HG03139 (cell line): ENCODE data around the gene PIEZO1.

Source experiments
- ATAC-seq: cut with Tn5 transposase; IDR thresholded peaks from one replicate; pipeline ENCODE4 v1.9.1; 2021; ENCODE audit not compliant: unreplicated experiment

Gene PIEZO1

GRCh38 chr16:88754912-88755744 is 29.9 kb downstream of the PIEZO1 start:
- no peak for ATAC-seq

DNA sequence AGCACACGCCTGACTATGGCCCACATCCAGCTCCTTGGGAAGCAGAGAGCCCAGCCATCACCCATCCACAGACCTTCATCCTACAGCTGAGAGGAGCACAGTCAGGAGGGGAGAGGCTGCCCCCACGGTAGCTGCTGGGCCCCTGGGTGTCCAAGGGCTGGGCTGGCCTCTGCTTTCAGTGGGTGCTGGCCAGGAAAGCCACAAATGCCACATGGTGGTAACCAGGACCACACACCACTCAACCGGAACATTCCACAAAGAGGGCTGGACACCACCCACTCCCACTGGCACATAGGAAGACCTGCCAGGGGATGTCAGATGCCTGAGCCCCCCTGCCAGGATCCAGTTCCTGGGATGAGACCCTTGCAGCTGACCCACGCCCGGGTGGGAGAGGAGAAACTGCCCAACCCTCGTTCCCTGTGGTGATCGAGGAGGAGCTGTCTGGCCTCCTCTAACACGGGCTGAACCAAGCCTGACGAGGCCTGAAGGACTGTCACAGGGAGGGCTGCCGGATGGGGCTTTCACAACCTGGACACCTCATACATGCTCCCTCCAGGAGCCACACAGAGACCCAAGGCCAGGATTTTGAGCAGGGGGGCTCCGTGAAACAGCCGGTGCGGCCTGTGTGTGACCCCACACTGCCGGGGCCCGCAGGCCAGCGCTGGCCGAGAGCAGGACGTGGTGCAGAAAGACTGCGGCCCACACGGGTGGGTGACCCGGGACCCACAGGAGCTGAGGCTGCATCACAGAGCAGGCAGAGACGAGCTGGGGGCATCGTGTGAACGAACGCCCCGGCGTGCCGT is 30.7 kb downstream of the PIEZO1 start:
- ATAC-seq, result no peak

DNA sequence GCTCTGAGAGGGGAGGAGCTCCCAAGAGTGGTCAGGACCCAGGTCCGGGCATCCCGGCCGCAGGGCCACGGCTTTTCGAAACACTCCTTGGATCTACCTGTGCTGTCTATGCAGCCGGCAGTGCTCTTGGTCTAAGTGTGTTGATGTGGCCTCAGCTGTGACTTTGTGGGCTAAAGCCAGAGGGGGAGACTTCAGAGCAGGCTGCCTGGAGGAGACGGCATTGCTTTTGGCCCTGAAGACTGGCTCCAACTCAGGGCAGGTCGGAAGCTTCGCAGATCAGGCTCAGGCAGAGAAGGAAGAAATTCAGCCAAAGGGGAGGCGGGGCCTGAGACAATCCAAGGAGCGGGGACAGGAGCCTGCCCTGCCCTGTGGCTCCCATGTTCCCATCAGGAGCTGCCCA is 31.4 kb downstream of the PIEZO1 start:
- ATAC-seq, result no peak

GRCh38 chr16:88753191-88753590 is 31.8 kb downstream of the PIEZO1 start:
- no peak for ATAC-seq

- no peak for ATAC-seq
These were observed 32.5 kb downstream of the PIEZO1 start for GRCh38 chr16:88752386-88753002.

GRCh38 chr16:88750854-88751253 is 34.2 kb downstream of the PIEZO1 start:
- no peak for ATAC-seq

DNA sequence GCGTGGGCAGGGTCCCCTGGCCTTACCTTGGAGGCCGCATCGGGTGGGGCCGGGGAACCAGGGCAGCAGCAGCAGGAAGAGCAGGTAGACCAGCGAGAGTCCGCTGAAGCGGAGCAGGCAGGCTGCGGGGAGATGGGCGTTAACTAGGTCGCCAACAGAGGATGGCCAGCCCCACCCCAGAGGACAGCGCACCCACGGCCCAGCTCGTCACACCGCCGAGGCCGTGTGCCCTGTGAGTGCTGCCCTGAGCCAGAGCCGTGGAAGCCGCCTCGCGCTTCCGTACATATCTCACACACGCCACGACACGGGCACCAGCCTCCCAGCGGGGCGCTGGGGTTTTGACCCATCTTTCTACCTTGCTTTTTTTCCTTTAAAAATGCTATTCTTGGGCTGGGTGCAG is 35.7 kb downstream of the PIEZO1 start:
- ATAC-seq, result no peak

DNA sequence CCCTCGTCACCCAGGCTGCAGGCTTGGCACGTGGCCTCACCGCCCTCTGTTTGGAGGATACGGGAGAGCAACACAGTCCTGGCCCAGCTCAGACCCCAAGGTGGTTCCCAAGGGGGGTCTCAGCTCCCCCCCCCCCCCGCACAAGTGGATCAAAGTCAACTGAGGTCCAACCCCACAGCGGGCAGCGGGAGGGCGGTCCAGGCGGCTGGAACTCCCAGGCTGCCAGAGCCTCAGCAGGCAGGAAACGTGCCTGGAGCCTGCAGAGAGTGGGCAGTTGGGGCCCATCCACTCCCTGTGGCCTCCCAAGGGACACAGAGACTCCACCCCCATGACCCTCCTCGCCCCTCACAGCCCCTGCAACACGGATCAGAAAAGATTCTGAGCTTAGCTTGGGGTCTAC is 36.7 kb downstream of the PIEZO1 start:
- ATAC-seq, result no peak

DNA sequence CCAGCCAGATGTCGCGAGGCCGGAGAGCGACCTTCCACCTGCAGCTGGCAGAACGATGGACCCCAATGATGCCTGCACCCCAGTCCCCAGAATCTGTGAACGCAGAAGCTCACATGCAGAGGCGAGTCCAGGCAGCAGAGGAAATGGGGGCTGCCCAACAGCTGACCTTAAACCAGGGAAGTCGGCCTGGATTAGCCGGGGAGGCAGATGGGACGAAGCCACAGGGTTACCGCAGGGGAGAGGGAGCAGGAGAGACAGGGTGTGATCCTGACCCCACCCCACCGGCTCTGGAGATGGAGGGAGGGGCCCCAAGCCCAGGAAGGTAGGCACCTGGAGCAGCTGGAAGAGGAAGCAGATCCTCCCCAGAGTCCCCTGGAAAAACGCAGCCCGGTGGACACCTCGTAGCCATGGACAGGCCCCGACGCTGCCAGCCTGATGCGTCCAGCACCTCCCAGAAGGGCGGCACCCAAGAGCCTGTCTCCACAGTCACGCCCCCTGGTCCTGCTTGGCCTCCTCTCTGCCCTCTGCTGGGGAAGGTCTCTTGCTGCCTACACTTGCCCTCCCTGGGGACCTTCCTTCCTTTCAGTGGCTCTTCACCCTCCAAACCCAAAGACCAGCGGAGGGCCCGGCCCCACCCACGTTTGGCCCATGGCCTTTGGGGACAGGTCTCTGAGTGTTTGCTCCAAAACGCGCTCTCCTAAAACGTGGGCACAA is 37.3 kb downstream of the PIEZO1 start:
- ATAC-seq, result no peak

DNA sequence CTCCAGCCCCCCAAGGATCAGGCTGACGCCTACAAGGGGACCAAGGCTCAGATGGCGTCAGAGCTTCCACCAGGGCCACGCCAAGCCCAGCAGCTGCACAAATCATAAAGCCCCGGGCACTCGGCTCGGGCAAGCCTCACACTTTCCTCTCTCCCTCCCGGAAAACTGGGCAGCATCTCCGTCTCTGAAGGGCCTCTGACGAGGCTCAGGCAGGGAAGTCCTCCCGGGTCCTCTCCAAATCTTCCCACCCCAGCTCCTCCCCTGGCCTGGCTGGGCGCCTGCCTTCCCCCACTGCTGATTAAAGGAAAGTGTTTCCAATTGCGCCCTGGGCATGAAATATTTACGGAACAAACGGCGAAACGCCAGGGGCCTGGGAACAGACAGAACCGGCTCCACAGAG is 38.5 kb downstream of the PIEZO1 start:
- no peak for ATAC-seq

GRCh38 chr16:88744577-88745521 is 40.2 kb downstream of the PIEZO1 start:
- no peak for ATAC-seq

DNA sequence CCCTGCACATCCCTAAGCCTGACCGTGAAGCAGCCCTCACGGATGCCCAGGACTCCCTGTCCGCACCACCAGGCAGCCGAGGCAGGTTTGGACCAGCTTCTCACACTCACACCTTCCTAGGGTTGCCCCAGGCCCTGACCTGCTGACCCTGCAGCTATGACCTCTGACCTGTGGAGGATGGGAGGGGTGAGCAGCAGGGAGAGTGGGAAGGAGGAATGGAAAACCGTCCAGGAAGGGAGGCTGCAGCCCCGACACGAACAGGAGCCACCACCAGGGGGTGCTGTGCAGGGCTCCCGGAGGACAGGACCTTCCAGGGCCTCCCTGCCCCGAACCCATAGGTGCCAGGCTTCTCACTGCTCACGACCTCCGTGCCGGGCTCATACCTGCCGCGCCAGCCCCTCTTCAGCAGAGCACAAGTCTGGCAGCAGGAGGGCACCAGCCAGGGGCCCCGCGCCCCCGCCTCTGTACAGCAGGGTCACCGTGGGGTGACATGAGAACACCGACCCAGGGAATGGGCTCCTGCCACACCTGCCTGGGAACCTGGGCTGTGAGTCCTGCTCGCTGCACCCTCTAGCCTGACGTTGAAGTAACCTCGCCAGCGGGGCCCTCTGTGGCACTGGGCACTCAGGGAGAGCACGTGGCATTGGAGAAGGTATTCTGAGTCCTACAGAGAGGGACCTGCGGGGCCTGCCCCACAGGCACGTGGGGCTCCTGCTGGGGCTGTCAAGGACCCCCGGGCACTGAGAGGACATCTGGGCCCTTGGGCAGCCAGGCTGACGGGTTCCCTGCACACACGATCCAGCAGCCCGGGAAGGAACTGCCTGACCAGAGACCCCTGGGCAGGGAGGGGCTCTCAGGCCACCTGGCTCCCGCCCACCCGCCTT is 41.1 kb downstream of the PIEZO1 start:
- ATAC-seq, result no peak

- ATAC-seq, result no peak
These were observed 42.0 kb downstream of the PIEZO1 start for GRCh38 chr16:88742896-88743605.

DNA sequence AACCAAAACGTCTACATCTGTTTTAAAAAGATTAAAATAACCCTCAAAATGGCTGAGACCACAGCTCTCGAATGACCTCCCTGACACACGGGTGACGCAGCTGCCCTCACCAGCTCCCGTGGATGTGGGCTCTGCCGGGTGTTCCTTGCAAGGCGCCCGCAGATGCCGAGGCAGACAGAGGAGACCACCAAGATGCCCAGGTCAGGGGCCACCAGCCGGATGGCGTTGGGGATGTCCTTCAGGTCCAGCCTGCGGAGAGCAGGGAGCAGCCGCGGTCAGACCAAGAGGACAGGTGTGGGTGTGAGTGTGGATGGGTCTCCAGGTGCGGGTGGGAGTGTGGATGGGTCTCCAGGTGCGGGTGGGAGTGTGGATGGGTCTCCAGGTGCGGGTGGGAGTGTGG is 43.7 kb downstream of the PIEZO1 start:
- no peak for ATAC-seq

- no peak for ATAC-seq
These were observed 44.3 kb downstream of the PIEZO1 start for GRCh38 chr16:88740727-88741055.

DNA sequence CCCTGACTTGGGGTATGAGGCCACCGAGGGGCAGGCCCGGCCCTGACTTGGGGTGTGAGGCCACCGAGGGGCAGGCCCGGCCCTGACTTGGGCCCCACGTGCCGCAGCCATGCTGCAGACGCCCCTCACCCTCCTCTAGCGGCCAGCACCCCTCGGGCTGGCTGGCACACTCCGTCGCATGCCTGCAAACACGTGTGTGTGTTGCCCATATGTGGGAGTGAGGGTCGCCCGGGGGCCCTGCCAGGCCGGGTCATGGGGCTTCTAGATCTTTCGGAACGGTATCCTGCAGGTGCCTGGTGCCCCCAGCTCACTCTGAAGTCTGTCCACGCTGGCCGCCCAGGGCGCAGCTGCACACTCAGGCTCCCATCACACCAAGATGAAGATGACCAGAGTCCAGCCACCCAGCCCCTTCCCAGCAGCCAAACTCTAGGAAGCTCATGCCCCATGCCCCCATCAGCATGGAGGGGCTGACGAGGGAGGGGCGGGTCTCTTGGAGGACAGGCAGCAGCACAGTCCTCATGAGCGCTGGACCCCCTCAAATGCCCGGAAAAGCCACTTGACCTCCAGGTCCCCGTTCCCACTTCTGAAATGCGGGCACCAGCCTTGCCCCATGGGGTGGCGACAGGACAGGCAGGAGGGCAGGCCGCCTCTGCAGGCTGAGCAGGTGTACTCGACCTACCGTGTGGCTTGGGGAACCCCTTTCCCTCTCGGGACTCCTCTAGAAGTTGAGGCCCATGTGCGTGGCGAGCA is 44.9 kb downstream of the PIEZO1 start:
- ATAC-seq, result no peak

DNA sequence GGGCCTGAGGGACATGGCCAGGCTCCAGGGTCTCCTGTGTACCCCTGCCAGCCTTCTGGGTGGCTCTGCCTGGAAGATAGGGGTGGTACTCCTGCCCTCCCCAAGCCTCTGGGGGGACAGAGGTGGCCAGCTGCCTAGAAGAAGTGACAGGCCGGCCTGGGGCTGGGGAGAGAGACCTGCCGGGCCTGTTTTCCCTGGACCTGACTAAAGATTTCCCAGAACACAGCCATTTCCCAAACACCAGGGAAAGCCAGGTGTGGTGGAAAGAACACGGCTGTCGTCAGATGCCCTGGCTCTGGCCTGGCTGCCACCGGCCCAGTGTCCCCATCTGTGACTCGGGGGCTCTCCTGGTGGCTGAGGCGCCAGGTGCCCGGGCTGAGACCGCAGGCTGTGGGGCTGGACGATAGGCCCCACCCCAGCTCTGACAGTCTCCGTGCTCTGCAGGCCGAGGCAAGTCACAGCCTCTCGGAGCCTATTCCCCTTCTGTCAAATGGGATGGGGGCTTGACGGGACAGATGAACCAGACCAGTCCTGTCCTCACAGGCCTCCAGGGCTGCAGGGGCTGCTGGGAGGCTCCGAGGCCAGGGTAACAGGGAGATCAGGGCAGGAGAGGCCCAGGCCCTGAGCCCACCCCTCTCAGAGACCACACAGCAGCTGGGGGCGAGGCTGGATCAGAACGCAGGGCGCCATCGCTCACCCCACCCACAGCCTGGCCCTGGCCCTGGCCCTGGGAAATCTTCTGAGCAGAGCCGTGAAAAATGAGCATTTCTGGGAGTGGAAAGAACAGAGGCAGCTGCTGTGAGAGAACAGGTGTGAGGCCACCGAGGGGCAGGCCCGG is 45.7 kb downstream of the PIEZO1 start:
- no peak for ATAC-seq
